WTC11 (cell line): Measurements from ENCODE around the gene UBR2. TPM values are rescaled to one million over a fixed set of nuclear protein-coding genes. Genes with fewer than 3 reads are reported as not detected.

ENCODE experiments used
- ATAC-seq: fragments of 200-7000 bp; cut with Tn5 transposase; 2 replicates; pipeline ENCODE4 v1.10.0; 2021; ENCODE audit warnings: mild to moderate bottlenecking, moderate library complexity
- CTCF ChIA-PET: fragments of 300-600 bp; sonication (Branson Sonifier 250); formaldehyde crosslinking; loops from one replicate; lab custom pipeline; 2021; ENCODE audit warnings: antibody characterized with exemption; lab: Charles Lee
- POLR2A ChIA-PET: fragments of 350-600 bp; sonication (Branson Sonifier 250); formaldehyde crosslinking; loops from one replicate; lab custom pipeline; 2021; ENCODE audit warnings: antibody characterized with exemption; lab: Charles Lee
- DNase-seq: peaks from one replicate; pipeline ENCODE4 v3.0.0; 2021; ENCODE audit warnings: low spot score
- H3K27ac Mint-ChIP-seq: 2 replicates; pipeline ENCODE4 v1.8.0; 2021; ENCODE audit warnings: mixed read lengths
- H3K27me3 Mint-ChIP-seq: 2 replicates; pipeline ENCODE4 v1.8.0; 2021; ENCODE audit warnings: low read depth, mild to moderate bottlenecking, moderate library complexity, mixed read lengths
- H3K36me3 Mint-ChIP-seq: 2 replicates; pipeline ENCODE4 v1.8.0; 2021; ENCODE audit warnings: mixed read lengths
- H3K4me1 Mint-ChIP-seq: 2 replicates; pipeline ENCODE4 v1.8.0; 2022; ENCODE audit warnings: mixed read lengths
- H3K4me3 Mint-ChIP-seq: 2 replicates; pipeline ENCODE4 v1.8.0; 2021; ENCODE audit warnings: mild to moderate bottlenecking, moderate library complexity, mixed read lengths
- H3K9me3 Mint-ChIP-seq: 2 replicates; pipeline ENCODE4 v1.8.0; 2021; ENCODE audit warnings: mixed read lengths
- ATF3 ChIP-seq: sonication (generic); formaldehyde crosslinking; conservative IDR thresholded peaks from 2 replicates; pipeline ENCODE4 v1.8.1; 2022; ENCODE audit warnings: mild to moderate bottlenecking, missing genetic modification reagents
- CREB1 ChIP-seq: sonication (generic); formaldehyde crosslinking; IDR thresholded peaks from 2 replicates; pipeline ENCODE4 v1.8.0; 2023; ENCODE audit warnings: mild to moderate bottlenecking, missing genetic modification reagents
- EMX1 ChIP-seq: fragments of 250-450 bp; sonication (Bioruptor Pico); IDR thresholded peaks from 2 replicates; pipeline ENCODE4 v1.8.0; 2021; ENCODE audit warnings: mild to moderate bottlenecking
- ETV6 ChIP-seq: sonication (generic); formaldehyde crosslinking; IDR thresholded peaks from 2 replicates; pipeline ENCODE4 v1.8.1; 2022; ENCODE audit warnings: mild to moderate bottlenecking, missing genetic modification reagents
- GTF2I ChIP-seq: fragments of 250-450 bp; sonication (Bioruptor Pico); conservative IDR thresholded peaks from 2 replicates; pipeline ENCODE4 v1.4.0; 2021; ENCODE audit warnings: mild to moderate bottlenecking
- JUN ChIP-seq: sonication (generic); formaldehyde crosslinking; IDR thresholded peaks from 2 replicates; pipeline ENCODE4 v1.8.0; 2023; ENCODE audit warnings: mild to moderate bottlenecking, missing genetic modification reagents
- MLX ChIP-seq: sonication (generic); formaldehyde crosslinking; IDR thresholded peaks from 2 replicates; pipeline ENCODE4 v1.8.1; 2023; ENCODE audit warnings: mild to moderate bottlenecking, missing genetic modification reagents, moderate library complexity
- MYBL2 ChIP-seq: sonication (generic); formaldehyde crosslinking; IDR thresholded peaks from 2 replicates; pipeline ENCODE4 v1.8.1; 2023; ENCODE audit warnings: mild to moderate bottlenecking, moderate library complexity, missing genetic modification reagents
- NFE2L1 ChIP-seq: sonication (generic); formaldehyde crosslinking; IDR thresholded peaks from 2 replicates; pipeline ENCODE4 v1.8.1; 2023; ENCODE audit warnings: missing genetic modification reagents
- NFYB ChIP-seq: sonication (generic); formaldehyde crosslinking; conservative IDR thresholded peaks from 2 replicates; pipeline ENCODE4 v1.8.0; 2022; ENCODE audit warnings: low read depth, missing genetic modification reagents
- NR1H2 ChIP-seq: sonication (generic); formaldehyde crosslinking; IDR thresholded peaks from 2 replicates; pipeline ENCODE4 v1.9.0; 2021; ENCODE audit warnings: mild to moderate bottlenecking, moderate library complexity, missing genetic modification reagents
- NR2C2 ChIP-seq: sonication (generic); formaldehyde crosslinking; IDR thresholded peaks from 2 replicates; pipeline ENCODE4 v1.8.0; 2022; ENCODE audit warnings: mild to moderate bottlenecking, missing genetic modification reagents
- OVOL2 ChIP-seq: fragments of 250-450 bp; sonication (Bioruptor Pico); IDR thresholded peaks from 2 replicates; pipeline ENCODE4 v1.9.0; 2021; ENCODE audit warnings: mild to moderate bottlenecking, borderline replicate concordance
- SMAD4 ChIP-seq: sonication (generic); formaldehyde crosslinking; IDR thresholded peaks from 2 replicates; pipeline ENCODE4 v1.8.0; 2022; ENCODE audit warnings: mild to moderate bottlenecking, missing genetic modification reagents
- SOX15 ChIP-seq: fragments of 250-450 bp; sonication (Bioruptor Pico); IDR thresholded peaks from 2 replicates; pipeline ENCODE4 v1.9.0; 2021; ENCODE audit warnings: mild to moderate bottlenecking
- USF1 ChIP-seq: sonication (generic); formaldehyde crosslinking; IDR thresholded peaks from 2 replicates; pipeline ENCODE4 v1.8.0; 2022; ENCODE audit warnings: mild to moderate bottlenecking, missing genetic modification reagents
- USF2 ChIP-seq: sonication (generic); formaldehyde crosslinking; IDR thresholded peaks from 2 replicates; pipeline ENCODE4 v1.8.1; 2023; ENCODE audit warnings: mild to moderate bottlenecking, missing genetic modification reagents, moderate library complexity
- ZNF232 ChIP-seq: sonication (generic); formaldehyde crosslinking; IDR thresholded peaks from 2 replicates; pipeline ENCODE4 v1.8.0; 2022; ENCODE audit warnings: mild to moderate bottlenecking, missing genetic modification reagents
- ZNF423 ChIP-seq: fragments of 250-450 bp; sonication (Bioruptor Pico); IDR thresholded peaks from 2 replicates; pipeline ENCODE4 v2.1.2; 2022; ENCODE audit warnings: mild to moderate bottlenecking, moderate library complexity
- ZNF425 ChIP-seq: fragments of 250-450 bp; sonication (Bioruptor Pico); conservative IDR thresholded peaks from 2 replicates; pipeline ENCODE4 v1.9.0; 2021; ENCODE audit warnings: mild to moderate bottlenecking
- ZSCAN18 ChIP-seq: fragments of 250-450 bp; sonication (Bioruptor Pico); IDR thresholded peaks from 2 replicates; pipeline ENCODE4 v2.1.2; 2022; ENCODE audit warnings: mild to moderate bottlenecking, moderate library complexity
- total RNA-seq: library from RNA; stranded (reverse); gene quantifications from 3 replicates; pipeline ENCODE4 v1.2.3, GENCODE V29; 2021

Gene UBR2
- total RNA-seq, 1 experiment from 2014 or later = 18.8 TPM

- TF ChIP-seq ATF3 (CRISPR knock-in tag) = no peak
- no peak for TF ChIP-seq OVOL2 (CRISPR knock-in tag)
- no peak for TF ChIP-seq NFYB (CRISPR knock-in tag)
- no peak for TF ChIP-seq SOX15 (CRISPR knock-in tag)
- TF ChIP-seq GTF2I (CRISPR knock-in tag) = no peak
- TF ChIP-seq USF1 (CRISPR knock-in tag) = peak; percentile 84
- 0 out of 2 replicates have a peak, but pooled peaks have one; percentile 31 for TF ChIP-seq NFE2L1 (CRISPR knock-in tag)
- no peak for TF ChIP-seq ZNF425 (CRISPR knock-in tag)
- no peak for TF ChIP-seq CREB1 (CRISPR knock-in tag)
- TF ChIP-seq ETV6 = no peak
- TF ChIP-seq NR1H2 (CRISPR knock-in tag) = no peak
- no peak for TF ChIP-seq ZNF423
- no peak for TF ChIP-seq SMAD4 (CRISPR knock-in tag)
- TF ChIP-seq MLX (CRISPR knock-in tag) = no peak
Observed at GRCh38 chr6:42547407-42548329, 16.2 kb upstream of the UBR2 start (continued).

GRCh38 chr6:42550277-42550676 lies 13.6 kb upstream of the UBR2 start:
- no peak for ATAC-seq
- POLR2A ChIA-PET = no interaction called here
- H3K27me3 Mint-ChIP-seq = peaks cover 25% of the 10 kb centered on the region
- no peak for TF ChIP-seq ZNF232 (CRISPR knock-in tag)
- TF ChIP-seq ATF3 (CRISPR knock-in tag) = no peak
- no peak for TF ChIP-seq EMX1 (CRISPR knock-in tag)
- TF ChIP-seq ZNF425 (CRISPR knock-in tag) = no peak
- TF ChIP-seq ZSCAN18 (CRISPR knock-in tag) = no peak
- no peak for TF ChIP-seq MLX (CRISPR knock-in tag)
- no peak for TF ChIP-seq JUN (CRISPR knock-in tag)
- no peak for TF ChIP-seq MYBL2 (CRISPR knock-in tag)
- TF ChIP-seq USF2 (CRISPR knock-in tag) = no peak
- TF ChIP-seq NR2C2 = no peak
- TF ChIP-seq, all 79 proteins: peak for 0
- Mint-ChIP-seq H3K4me1 (peaks cover 14% of the 10 kb centered on the region), H3K36me3 (peaks cover 3% of the 10 kb centered on the region; the same call in 1 of the 2 replicates), H3K9me3 (peaks cover 10% of the 10 kb centered on the region), H3K27ac (no peak overlapping the region), H3K4me3 (no peak overlapping the region)
- CTCF ChIA-PET = interaction anchor here (1.6 to 1.9 kb wide), 2 partner anchors 13 to 14 kb away, joined by 4 to 6 read pairs; partner anchors contain the start of gene UBR2
- DNase-seq = no peak
